Astrocyte of the hippocampus (primary cell): Measurements from ENCODE around the gene ELF2.
A peak's percentile ranks its signal among the peaks of the same experiment; 100 is the strongest.
"Not testable (repeated sequence)": the region's sequence is repeated elsewhere in the genome, so short reads cannot be mapped to it uniquely, and the experiment has no call there.

Experiments used
- DNase-seq: peaks from one replicate; pipeline ENCODE4 v3.0.0; 2011; ENCODE audit warnings: low read depth, low spot score

ELF2 gene

GRCh38 chr4:139188648-139189416, 11.8 kb upstream of the ELF2 start:
- DNase-seq = no peak

- DNase-seq = peak; percentile 18
Measured at GRCh38 chr4:139184129-139184528, 7.1 kb upstream of the ELF2 start.

DNA sequence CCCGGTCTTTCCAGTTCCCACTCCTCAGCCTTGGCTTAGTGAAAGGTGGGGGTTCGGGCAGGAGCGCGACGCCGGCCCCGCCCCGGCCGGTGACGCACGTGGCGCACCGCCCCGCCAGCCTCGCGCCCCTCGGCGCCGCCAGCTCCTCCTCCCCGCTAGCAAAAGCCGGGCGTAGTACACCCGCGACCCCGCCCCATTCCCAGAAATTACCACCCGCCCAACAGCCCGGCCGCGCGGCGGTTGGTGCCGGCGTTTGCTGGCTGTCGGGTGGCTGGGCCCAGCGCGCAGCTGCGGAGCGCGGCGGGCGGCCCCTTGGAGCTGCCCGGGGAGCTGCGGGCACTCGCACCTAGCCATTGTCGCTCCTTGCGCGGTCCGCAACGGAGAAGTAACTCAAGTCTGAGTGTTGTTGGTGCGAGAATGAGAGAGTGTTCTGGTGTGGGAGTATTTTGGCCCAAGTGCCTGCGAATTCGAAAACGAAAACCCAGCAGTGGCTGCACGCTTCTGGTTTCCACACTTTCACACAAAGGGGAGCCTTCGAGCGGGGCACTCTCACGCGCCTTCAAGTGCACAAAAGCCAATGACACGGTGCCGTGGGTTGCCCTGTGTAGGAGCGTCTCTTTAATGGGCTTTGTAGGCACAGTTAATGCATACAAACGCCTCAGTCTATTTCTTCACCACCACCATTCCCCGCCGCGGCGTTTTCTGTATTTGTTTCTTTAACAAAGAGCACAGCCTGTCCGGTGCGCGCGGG, 1.0 kb upstream of the ELF2 start:
- DNase-seq = peak; percentile 99

GRCh38 chr4:139176302-139177048, 543 bp downstream of the ELF2 start:
- peak; percentile 84 for DNase-seq

GRCh38 chr4:139175646-139176301, 1.2 kb downstream of the ELF2 start:
- DNase-seq = no peak

- peak; percentile 17 for DNase-seq
Measured at GRCh38 chr4:139171876-139172691, 4.9 kb downstream of the ELF2 start.

- DNase-seq = no peak
Measured at GRCh38 chr4:139170932-139171331, 6.1 kb downstream of the ELF2 start.

DNA sequence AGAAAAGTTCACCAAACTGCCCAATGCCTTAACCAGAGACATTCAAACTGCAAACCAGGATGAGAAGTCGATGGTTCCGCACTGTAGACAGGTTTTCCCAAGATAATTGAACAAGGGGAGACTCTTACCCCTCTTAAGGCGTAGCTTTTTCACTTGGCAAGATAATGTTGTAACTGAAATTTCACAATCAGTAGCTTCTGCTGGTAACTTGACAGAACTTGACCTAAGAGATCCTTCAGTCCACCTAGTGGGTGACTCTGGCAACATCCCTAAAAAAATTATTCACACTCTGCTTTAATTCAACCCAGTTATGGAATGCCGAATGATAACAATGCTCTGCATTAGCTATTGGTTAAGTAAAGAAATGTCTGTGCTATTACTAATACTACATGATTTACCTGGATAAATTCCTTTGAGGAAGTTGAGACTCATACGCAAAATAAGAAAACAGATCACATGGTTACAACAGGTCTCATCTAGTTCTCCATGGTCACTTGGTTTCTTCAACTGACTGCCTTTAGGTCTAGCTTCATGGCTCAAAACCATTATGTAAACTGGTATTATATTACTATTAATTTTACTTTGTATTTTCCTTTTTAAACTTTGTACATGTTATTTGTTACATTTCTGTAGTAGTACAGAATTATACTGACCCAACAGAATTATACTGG, 9.1 kb downstream of the ELF2 start:
- DNase-seq = peak; percentile 35

DNA sequence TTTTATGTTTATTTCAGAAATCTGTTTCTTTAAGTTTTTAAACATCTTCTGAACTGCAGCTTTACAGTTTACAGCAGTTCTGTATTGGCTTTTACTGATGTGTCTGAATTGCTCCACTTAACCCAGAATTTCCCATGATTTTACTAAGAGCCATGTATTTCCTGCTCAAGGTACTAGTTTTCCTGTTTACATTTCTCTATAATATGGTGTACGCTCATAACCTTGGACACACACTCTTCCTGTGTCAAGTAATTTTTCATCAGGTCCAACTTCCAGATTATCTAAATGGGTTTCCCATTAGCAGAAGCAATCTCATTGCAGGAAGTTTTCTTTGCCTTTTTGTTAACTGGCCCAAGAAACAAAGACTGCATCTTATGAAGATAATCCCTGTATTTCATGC, 12.3 kb downstream of the ELF2 start:
- no peak for DNase-seq

DNA sequence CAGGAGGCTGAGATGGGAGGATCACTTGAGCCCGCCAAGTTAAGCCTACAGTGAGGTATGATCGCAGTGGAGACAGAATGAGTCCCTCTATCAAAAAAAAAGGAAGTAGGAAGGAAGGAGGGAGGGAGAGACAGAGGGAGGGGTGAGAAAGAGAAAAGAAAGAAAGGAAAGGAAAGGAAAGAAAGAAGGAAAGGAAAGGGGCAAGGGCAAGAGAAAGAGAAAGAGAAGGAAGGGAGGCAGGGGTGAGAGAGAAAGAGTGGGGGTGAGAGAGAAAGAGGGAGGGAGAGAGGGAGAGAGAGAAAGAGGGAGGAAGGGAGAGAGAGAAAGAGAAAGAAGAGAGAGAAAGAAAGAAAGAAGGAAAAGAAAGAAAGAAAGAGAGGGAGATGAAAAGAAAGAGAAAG, 13.2 kb downstream of the ELF2 start:
- DNase-seq = no peak

GRCh38 chr4:139157977-139158376, 19.0 kb downstream of the ELF2 start:
- DNase-seq = not testable (repeated sequence)

DNA sequence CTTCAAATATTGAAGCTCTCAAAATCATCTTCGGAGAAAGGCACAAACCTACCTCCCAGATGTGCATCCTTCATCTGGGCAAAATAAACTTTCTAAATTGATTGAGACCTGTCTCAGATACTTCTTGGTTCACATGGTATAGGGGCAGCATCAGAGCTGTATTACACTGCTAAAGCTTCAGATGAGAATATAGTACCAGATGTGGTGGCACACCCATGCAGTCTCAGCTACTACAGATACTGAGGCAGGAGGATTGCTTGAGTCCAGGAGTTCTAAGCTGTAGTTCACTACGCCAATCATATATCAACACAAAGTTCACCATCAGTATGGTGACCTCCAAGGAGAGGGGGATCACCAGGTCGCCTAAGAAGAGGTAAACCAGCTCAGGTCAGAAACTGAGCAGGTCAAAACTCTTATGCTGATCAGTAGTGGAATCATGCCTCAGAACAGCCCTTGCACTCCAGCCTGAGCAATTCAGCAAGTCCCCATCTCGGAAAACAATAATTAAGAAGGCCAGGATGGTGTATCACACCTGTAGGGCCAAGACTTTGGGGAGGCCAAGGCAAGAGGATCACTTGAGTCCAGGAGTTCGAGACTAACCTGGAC, 22.0 kb downstream of the ELF2 start:
- no peak for DNase-seq

DNA sequence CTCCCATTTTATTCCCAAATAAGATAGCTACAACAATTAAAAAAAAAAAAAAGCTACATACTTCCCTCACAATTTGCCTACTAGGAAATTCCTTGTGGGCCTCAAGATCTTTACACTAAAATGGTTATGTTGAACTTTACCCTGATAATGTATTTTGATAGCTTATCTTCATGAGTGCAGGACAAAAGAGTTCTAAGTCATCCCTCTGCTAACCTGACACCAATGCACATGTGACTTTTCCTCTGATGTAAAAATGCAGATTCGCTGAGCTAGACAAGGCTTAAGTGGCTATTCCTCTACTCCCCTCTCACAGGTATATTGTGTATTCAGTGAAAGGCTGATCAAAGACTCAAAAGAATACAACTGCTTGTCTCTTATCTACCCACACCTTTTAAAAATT, 22.5 kb downstream of the ELF2 start:
- DNase-seq = no peak

DNA sequence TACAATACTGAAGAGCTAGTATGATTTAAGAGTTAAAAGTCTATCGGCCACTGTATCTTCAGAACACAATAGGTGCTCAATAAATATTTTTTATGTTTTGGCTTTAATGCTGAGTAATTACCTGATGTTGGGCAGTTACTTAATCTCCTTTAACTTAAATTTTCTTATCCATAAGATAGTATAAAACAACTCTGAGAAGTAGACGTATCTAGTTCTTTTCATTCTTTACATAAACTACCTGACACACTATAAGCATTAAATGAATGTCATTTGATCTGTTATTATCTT, 22.9 kb downstream of the ELF2 start:
- DNase-seq = no peak

DNA sequence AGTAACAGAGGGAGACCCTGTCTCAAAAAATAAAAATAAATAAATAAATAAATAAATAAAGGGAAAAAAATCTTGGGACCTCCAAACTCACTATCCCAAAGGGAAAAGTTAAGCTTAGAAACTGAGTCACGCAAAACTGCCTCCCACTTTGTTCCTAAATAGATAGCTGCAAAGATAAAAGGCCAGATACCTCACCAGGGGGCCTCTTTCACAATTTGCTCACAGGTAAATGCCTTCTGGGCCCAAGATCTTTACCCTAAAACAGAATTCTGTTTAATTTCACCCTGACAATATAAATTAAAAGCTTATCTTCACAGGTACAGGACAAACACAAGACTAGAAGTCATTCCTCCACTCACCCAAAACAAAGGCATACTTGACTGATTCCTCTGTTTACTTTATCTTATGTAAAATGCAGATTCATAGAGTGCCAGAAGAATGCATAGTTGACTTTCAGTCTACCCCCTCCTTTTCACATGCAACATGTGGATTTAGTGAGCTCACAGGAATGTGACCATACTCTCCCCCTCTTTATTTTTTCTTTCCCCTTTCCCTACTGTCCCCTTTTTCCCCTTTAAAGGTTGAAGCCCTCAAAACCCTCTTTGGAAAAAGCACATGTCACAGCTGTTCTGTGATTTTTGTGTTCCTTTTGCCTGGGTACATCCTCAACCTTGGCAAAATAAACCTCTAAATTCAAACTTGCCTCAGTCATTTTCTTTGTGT, 23.4 kb downstream of the ELF2 start:
- DNase-seq = no peak

GRCh38 chr4:139152249-139152648, 24.8 kb downstream of the ELF2 start:
- no peak for DNase-seq

DNA sequence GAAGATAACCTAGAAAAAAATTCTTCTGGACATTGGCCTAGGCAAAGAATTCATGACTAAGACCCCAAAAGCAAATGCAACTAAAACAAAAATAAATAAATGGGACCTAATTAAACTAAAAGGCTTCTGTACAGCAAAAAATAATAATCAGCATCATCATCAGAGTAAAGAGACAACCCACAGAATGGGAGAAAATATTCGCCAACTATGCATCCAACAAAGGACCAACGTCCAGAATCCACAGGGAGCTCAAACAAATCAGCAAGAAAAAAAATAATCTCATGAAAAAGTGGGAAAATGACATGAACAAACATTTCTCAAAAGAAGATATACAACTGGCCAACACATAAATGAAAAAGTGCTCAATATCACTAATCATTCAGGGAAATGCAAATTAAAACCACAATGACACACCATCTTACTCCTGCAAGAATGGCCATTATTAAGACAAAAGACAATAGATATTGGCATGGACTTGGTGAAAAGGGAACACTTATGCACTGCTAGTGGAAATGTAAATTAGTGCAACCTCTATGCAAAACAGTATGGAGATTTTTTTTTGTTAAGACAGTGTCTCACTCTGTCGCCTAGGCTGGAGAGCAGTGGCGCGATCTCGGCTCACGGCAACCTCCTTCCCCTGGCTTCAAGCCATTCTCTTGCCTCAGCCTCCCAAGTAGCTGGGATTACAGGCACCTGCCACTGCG, 29.9 kb downstream of the ELF2 start:
- DNase-seq = peak; percentile 33

- DNase-seq = no peak
Measured at GRCh38 chr4:139145552-139145932, 31.5 kb downstream of the ELF2 start.
